Lung (tissue), 12 donors: ENCODE measurements around the gene LUC7L2. TPM values are rescaled to one million over a fixed set of nuclear protein-coding genes. Genes with fewer than 3 reads are reported as not detected.
"Not testable (repeated sequence)": the region's sequence is repeated elsewhere in the genome, so short reads cannot be mapped to it uniquely, and the experiment has no call there.

Experiments
- ATAC-seq: fragments of 200-7000 bp; cut with Tn5 transposase; one replicate; pipeline ENCODE4 v1.9.1; 2020; ENCODE audit warnings: moderate number of reproducible peaks; ENCODE audit not compliant: insufficient read depth, low FRiP score
- DNase-seq, 3 donors: peaks; one replicate each; pipeline ENCODE4 v3.0.0-alpha.2; 2013 to 2017
- H3K27ac ChIP-seq, 2 donors: one replicate each; pipeline ENCODE4 v1.5.1; 2013; ENCODE audit warnings: mild to moderate bottlenecking in 2 of 2, moderate library complexity in 2 of 2, control low read depth in 1 of 2, inconsistent platforms in 1 of 2, low read depth in 1 of 2, low read length in 1 of 2
- H3K27me3 ChIP-seq, 3 donors: one replicate each; pipeline ENCODE4 v1.5.1; 2013; ENCODE audit warnings: low read length in 2 of 3; ENCODE audit not compliant: control insufficient read depth in 3 of 3, insufficient read depth in 3 of 3
- H3K36me3 ChIP-seq, 4 donors: one replicate each; pipeline ENCODE4 v1.5.1; 2013; ENCODE audit warnings: low read length in 4 of 4, mild to moderate bottlenecking in 1 of 4, moderate library complexity in 1 of 4; ENCODE audit not compliant: control insufficient read depth in 4 of 4, insufficient read depth in 4 of 4
- H3K4me1 ChIP-seq, 5 donors: one replicate each; pipeline ENCODE4 v1.5.1; 2013; ENCODE audit warnings: low read length in 5 of 5, mild to moderate bottlenecking in 2 of 5, moderate library complexity in 1 of 5; ENCODE audit not compliant: control insufficient read depth in 5 of 5, insufficient read depth in 5 of 5
- H3K4me3 ChIP-seq: one replicate; pipeline ENCODE4 v1.5.1; 2013; ENCODE audit warnings: mild to moderate bottlenecking, control low read depth, moderate library complexity
- H3K9ac ChIP-seq, 2 donors: one replicate each; pipeline ENCODE4 v1.5.1; 2013; ENCODE audit warnings: low read length in 2 of 2, control low read depth in 1 of 2; ENCODE audit not compliant: insufficient read depth in 1 of 2
- H3K9me3 ChIP-seq, 4 donors: one replicate each; pipeline ENCODE4 v1.5.1; 2013; ENCODE audit warnings: low read length in 3 of 4, mild to moderate bottlenecking in 1 of 4, moderate library complexity in 1 of 4; ENCODE audit not compliant: control insufficient read depth in 4 of 4, insufficient read depth in 3 of 4
- WGBS, 2 donors: extraction: QIAGEN DNeasy Blood & Tissue Kit; methylation state at CpG; one replicate each; pipeline ENCODE4 v1.1.7; 2013; 5-methylcytosine and 5-hydroxymethylcytosine counted together
- polyA plus RNA-seq, 2 donors: library from polyadenylated mRNA; stranded (reverse); fragments of 200-250 nt; gene quantifications; one replicate each; pipeline ENCODE4 v1.2.1, GENCODE V29; 2013
- total RNA-seq, 2 donors: library from RNA; depleted of rRNA in 1 of 2; stranded (reverse); fragments of >200 nt in 1 of 2; gene quantifications; one replicate each; pipeline ENCODE4 v1.2.1, GENCODE V29; 2014 to 2021
- TF ChIP-seq, protein P1 (sequence below): IDR thresholded peaks from 2 replicates; pipeline ENCODE4 v1.5.1; 2012; ENCODE audit warnings: mild to moderate bottlenecking; ENCODE audit errors: control extremely low read depth, extremely low read depth
- donor health status: control.
- donor health status: control.
- donor health status: Bipolar disorder and iron deficiency.
- donor health status: healthy.
- donor health status: DM: yes; HTN: yes; CAD: no.

LUC7L2 gene
- total and polyA plus RNA-seq, 4 donors: 35.1 to 95.4 (median 67.3) TPM

DNA sequence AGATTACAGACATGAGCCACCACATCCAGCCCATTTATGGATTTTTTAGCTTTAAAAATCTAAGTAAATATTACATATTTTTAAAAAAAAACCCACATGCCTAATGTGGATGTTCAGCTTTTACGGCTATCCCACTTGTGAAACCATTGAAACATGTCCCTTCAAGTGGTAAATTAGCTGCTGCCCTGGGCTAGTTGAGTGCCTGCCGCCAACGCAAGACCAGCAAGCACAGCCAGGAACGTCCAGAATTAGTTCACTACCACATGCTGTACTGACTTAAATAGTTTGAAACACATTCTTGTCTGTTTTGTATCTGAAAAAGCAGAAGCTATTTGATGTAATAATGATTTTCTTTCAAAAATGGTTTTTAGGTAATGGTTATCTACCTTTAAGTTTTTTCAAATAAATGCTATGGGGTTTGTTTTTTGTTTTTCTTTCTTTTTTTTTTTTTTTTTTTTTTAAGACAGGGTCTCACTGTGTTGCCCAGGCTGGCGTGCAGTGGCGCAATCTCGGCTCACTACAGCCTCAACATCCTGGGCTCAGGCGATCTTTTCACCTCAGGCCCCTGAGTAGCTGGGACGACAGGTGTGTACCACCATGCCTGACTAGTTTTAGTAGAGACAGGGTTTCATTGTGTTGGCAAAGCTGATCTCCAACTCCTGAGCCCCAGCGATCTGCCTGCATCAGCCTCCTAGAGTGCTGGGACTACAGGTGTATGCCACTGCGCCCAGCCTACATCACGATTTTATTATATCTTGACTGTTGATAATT lies 66.7 kb downstream of the LUC7L2 start:
- H3K9me3 ChIP-seq: no peaks in the 10 kb centered on the region
- no peak for DNase-seq
- ATAC-seq: no peak
- no peaks in the 10 kb centered on the region for H3K27me3 ChIP-seq
- H3K9ac ChIP-seq: no peak overlapping the region
- peaks cover 0 to 2% (median 0%) of the 10 kb centered on the region in 5 donors for H3K4me1 ChIP-seq
- peaks cover 0 to 25% (median 8%) of the 10 kb centered on the region in 4 donors for H3K36me3 ChIP-seq
- no peak overlapping the region for H3K4me3 ChIP-seq
- H3K27ac ChIP-seq: no peak overlapping the region
- WGBS, 2 donors: 89 to 90% methylated on average over 12 of the region's 12 CpGs
- TF ChIP-seq, protein P1, sequence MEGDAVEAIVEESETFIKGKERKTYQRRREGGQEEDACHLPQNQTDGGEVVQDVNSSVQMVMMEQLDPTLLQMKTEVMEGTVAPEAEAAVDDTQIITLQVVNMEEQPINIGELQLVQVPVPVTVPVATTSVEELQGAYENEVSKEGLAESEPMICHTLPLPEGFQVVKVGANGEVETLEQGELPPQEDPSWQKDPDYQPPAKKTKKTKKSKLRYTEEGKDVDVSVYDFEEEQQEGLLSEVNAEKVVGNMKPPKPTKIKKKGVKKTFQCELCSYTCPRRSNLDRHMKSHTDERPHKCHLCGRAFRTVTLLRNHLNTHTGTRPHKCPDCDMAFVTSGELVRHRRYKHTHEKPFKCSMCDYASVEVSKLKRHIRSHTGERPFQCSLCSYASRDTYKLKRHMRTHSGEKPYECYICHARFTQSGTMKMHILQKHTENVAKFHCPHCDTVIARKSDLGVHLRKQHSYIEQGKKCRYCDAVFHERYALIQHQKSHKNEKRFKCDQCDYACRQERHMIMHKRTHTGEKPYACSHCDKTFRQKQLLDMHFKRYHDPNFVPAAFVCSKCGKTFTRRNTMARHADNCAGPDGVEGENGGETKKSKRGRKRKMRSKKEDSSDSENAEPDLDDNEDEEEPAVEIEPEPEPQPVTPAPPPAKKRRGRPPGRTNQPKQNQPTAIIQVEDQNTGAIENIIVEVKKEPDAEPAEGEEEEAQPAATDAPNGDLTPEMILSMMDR: no peak

DNA sequence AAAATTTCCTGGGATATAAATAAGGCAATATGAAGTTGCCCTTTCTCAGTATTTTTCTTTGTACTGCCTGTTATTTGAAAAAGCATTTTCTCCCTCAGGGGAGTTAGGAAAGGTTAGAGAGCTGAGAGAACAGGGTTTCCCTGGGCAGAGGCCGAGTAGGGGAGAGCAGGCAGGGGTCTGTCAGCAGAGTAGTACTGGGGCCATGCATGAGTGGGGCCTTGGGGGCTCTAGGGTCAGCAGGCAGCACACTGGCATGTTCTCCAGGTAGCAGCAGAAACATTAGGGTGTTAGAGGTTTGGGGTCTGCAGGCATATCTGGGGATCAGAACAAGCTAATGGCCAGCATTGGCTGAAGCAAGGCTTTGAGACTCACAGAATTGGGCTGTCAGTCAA lies 67.3 kb downstream of the LUC7L2 start:
- TF ChIP-seq, protein P1: no peak
- DNase-seq (no peak), ATAC-seq (no peak)
- Histone ChIP-seq H3K9me3 (no peaks in the 10 kb centered on the region), H3K27ac (no peak overlapping the region), H3K36me3 (peaks cover 0 to 21% (median 7%) of the 10 kb centered on the region in 4 donors), H3K4me3 (no peak overlapping the region), H3K27me3 (no peaks in the 10 kb centered on the region), H3K4me1 (peaks cover 0 to 2% (median 0%) of the 10 kb centered on the region in 5 donors), H3K9ac (no peak overlapping the region)
- 89 to 94% methylated on average over 1 of the region's 1 CpG for WGBS, 2 donors

GRCh38 chr7:139427788-139428187 lies 68.1 kb downstream of the LUC7L2 start:
- WGBS, 2 donors: 94 to 97% methylated on average over 7 of the region's 7 CpGs
- no peaks in the 10 kb centered on the region for H3K27me3 ChIP-seq
- H3K27ac ChIP-seq: no peak overlapping the region
- TF ChIP-seq, protein P1: no peak
- no peak overlapping the region for H3K4me3 ChIP-seq
- peaks cover 0 to 14% (median 6%) of the 10 kb centered on the region in 4 donors for H3K36me3 ChIP-seq
- ATAC-seq (no peak), DNase-seq (no peak)
- H3K4me1 ChIP-seq: peaks cover 0 to 2% (median 0%) of the 10 kb centered on the region in 5 donors
- H3K9me3 ChIP-seq: no peaks in the 10 kb centered on the region
- H3K9ac ChIP-seq: no peak overlapping the region

DNA sequence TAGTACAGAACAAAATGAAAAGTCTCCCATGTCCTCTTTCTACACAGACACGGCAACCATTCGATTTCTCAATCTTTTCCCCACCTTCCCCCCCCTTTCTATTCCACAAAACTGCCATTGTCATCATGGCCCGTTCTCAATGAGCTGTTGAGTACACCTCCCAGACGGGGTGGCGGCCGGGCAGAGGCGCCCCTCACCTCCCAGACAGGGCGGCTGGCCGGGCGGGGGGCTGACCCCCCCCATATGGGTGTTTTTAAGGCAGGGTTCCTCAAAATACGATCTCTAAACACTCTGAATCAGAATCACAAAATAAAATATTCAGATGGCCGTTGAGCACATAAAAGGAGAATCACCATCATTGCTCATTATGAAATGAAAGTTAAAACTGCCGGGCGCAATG lies 70.0 kb downstream of the LUC7L2 start:
- not testable (repeated sequence) for ATAC-seq, H3K4me1 ChIP-seq, H3K9me3 ChIP-seq, H3K4me3 ChIP-seq, H3K27me3 ChIP-seq, H3K9ac ChIP-seq, H3K27ac ChIP-seq, DNase-seq
- H3K36me3 ChIP-seq: peaks cover 0 to 10% (median 3%) of the 10 kb centered on the region in 4 donors
- 59 to 71% methylated on average over 14 of the region's 14 CpGs for WGBS, 2 donors
